Nephron progenitor cell (in vitro differentiated cells): Measurements from ENCODE around the gene AGAP1.

Experiments
- DNase-seq: peaks from one replicate; pipeline ENCODE4 v3.0.0; 2021
- H3K27ac Mint-ChIP-seq: 2 replicates; pipeline ENCODE4 v1.8.0; 2021; ENCODE audit warnings: mild to moderate bottlenecking, moderate library complexity, mixed read lengths
- H3K27me3 Mint-ChIP-seq: 2 replicates; pipeline ENCODE4 v1.8.0; 2021; ENCODE audit warnings: mild to moderate bottlenecking, low read depth, mixed read lengths; ENCODE audit not compliant: poor library complexity
- H3K36me3 Mint-ChIP-seq: 2 replicates; pipeline ENCODE4 v1.8.0; 2021; ENCODE audit warnings: low read depth, mixed read lengths
- H3K4me1 Mint-ChIP-seq: 2 replicates; pipeline ENCODE4 v1.8.0; 2021; ENCODE audit warnings: mixed read lengths
- H3K4me3 Mint-ChIP-seq: 2 replicates; pipeline ENCODE4 v1.8.0; 2021; ENCODE audit warnings: mild to moderate bottlenecking, moderate library complexity, mixed read lengths
- H3K9me3 Mint-ChIP-seq: 2 replicates; pipeline ENCODE4 v1.8.0; 2021; ENCODE audit warnings: mild to moderate bottlenecking, moderate library complexity, mixed read lengths
- CTCF ChIP-seq: fragments of 200-600 bp; sonication (generic); IDR thresholded peaks from 2 replicates; pipeline ENCODE4 v1.5.0; 2021; ENCODE audit warnings: antibody characterized with exemption

Gene AGAP1

GRCh38 chr2:236001854-236002253 lies 508.0 kb downstream of the AGAP1 start:
- Mint-ChIP-seq H3K27ac (no peak overlapping the region), H3K4me1 (peaks cover 39% of the 10 kb centered on the region), H3K4me3 (no peak overlapping the region), H3K27me3 (peaks cover 2% of the 10 kb centered on the region), H3K36me3 (peaks cover 22% of the 10 kb centered on the region), H3K9me3 (peaks cover 14% of the 10 kb centered on the region)
- no peak for DNase-seq
- no peak for TF ChIP-seq CTCF

- no peak for DNase-seq
- Mint-ChIP-seq H3K27ac (no peak overlapping the region), H3K27me3 (no peaks in the 10 kb centered on the region), H3K4me3 (no peak overlapping the region), H3K4me1 (peaks cover 26% of the 10 kb centered on the region), H3K36me3 (peaks cover 40% of the 10 kb centered on the region), H3K9me3 (peaks cover 16% of the 10 kb centered on the region)
- TF ChIP-seq CTCF = no peak
Measured at GRCh38 chr2:236008006-236008405, 514.2 kb downstream of the AGAP1 start.

- no peak for TF ChIP-seq CTCF
- Mint-ChIP-seq H3K36me3 (peaks cover 40% of the 10 kb centered on the region), H3K27me3 (no peaks in the 10 kb centered on the region), H3K27ac (no peak overlapping the region), H3K4me3 (no peak overlapping the region), H3K4me1 (peaks cover 27% of the 10 kb centered on the region), H3K9me3 (peaks cover 16% of the 10 kb centered on the region)
- no peak for DNase-seq
Measured at GRCh38 chr2:236008857-236009256, 515.0 kb downstream of the AGAP1 start.

- H3K36me3 Mint-ChIP-seq = peaks cover 26% of the 10 kb centered on the region
- peaks cover 35% of the 10 kb centered on the region for H3K4me1 Mint-ChIP-seq
- no peak overlapping the region for H3K4me3 Mint-ChIP-seq
- H3K9me3 Mint-ChIP-seq = peaks cover 7% of the 10 kb centered on the region
- TF ChIP-seq CTCF = no peak
- H3K27me3 Mint-ChIP-seq = peaks cover 4% of the 10 kb centered on the region
- no peak overlapping the region for H3K27ac Mint-ChIP-seq
- DNase-seq = no peak
Measured at GRCh38 chr2:236010920-236011685, 517.3 kb downstream of the AGAP1 start.

GRCh38 chr2:236012155-236012554 lies 518.3 kb downstream of the AGAP1 start:
- DNase-seq = no peak
- TF ChIP-seq CTCF = no peak
- no peak overlapping the region for H3K4me3 Mint-ChIP-seq
- no peak overlapping the region for H3K27ac Mint-ChIP-seq
- peaks cover 16% of the 10 kb centered on the region for H3K36me3 Mint-ChIP-seq
- peaks cover 42% of the 10 kb centered on the region for H3K4me1 Mint-ChIP-seq
- no peaks in the 10 kb centered on the region for H3K9me3 Mint-ChIP-seq
- peaks cover 4% of the 10 kb centered on the region for H3K27me3 Mint-ChIP-seq
